ENCODE data around the gene SMIM14. TPM values are rescaled to one million over a fixed set of nuclear protein-coding genes. Genes with fewer than 3 reads are reported as not detected.

Gene SMIM14
- total and polyA plus RNA-seq, 9 of the 15 experiments (the other 6 are each of a cell fraction or from before 2014, with no cell fraction given), result 0.98 to 3.7 (median 2.2) TPM

- TF ChIP-seq, protein P1, sequence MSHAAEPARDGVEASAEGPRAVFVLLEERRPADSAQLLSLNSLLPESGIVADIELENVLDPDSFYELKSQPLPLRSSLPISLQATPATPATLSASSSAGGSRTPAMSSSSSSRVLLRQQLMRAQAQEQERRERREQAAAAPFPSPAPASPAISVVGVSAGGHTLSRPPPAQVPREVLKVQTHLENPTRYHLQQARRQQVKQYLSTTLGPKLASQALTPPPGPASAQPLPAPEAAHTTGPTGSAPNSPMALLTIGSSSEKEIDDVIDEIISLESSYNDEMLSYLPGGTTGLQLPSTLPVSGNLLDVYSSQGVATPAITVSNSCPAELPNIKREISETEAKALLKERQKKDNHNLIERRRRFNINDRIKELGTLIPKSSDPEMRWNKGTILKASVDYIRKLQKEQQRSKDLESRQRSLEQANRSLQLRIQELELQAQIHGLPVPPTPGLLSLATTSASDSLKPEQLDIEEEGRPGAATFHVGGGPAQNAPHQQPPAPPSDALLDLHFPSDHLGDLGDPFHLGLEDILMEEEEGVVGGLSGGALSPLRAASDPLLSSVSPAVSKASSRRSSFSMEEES (CRISPR knock-in tag; IDR thresholded peaks at IDR 0.05), result no peak
- TF ChIP-seq HMGN3 (IDR thresholded peaks at IDR 0.05; ENCODE audit: borderline replicate concordance, extremely low read depth, insufficient read length, low read depth, low read length) (peak; percentile 96), CBX1 (IDR thresholded peaks at IDR 0.05; ENCODE audit: low read depth) (no peak), GATAD2B (IDR thresholded peaks at IDR 0.05; ENCODE audit: borderline replicate concordance) (peak; percentile 87; the same call in 1 of the 2 replicates), HBP1 (CRISPR knock-in tag; IDR thresholded peaks at IDR 0.05) (no peak), NBN (IDR thresholded peaks at IDR 0.05; ENCODE audit: low read depth) (0 out of 2 replicates have a peak, but pooled peaks have one; percentile 35), HNRNPL (IDR thresholded peaks at IDR 0.05; ENCODE audit: low read depth, low read length) (no peak), U2AF1 (optimal IDR thresholded peaks at IDR 0.05; ENCODE audit: low read depth, low read length) (no peak), ZFPM2 (CRISPR knock-in tag; IDR thresholded peaks at IDR 0.05) (no peak), KAT2B (IDR thresholded peaks at IDR 0.05; ENCODE audit: low read depth, low read length) (no peak), TGIF2 (CRISPR knock-in tag; IDR thresholded peaks at IDR 0.05) (no peak), ZNF197 (CRISPR knock-in tag; IDR thresholded peaks at IDR 0.05; ENCODE audit: low read depth) (0 out of 2 replicates have a peak, but pooled peaks have one; percentile 40), SMARCE1 (IDR thresholded peaks at IDR 0.05) (0 out of 2 replicates have a peak, but pooled peaks have one; percentile 35), RFX7 (CRISPR knock-in tag; IDR thresholded peaks at IDR 0.05) (no peak), CTCFL (IDR thresholded peaks at IDR 0.05; ENCODE audit: borderline replicate concordance, insufficient read depth, low read depth, low read length, poor library complexity, severe bottlenecking) (no peak), PCBP2 (IDR thresholded peaks at IDR 0.05; ENCODE audit: low read depth, low read length, poor library complexity, severe bottlenecking) (no peak), SMARCA4 (IDR thresholded peaks at IDR 0.05) (peak; percentile 27; the same call in 1 of the 2 replicates), ZNF77 (CRISPR knock-in tag; IDR thresholded peaks at IDR 0.05) (no peak), CCAR2 (IDR thresholded peaks at IDR 0.05; ENCODE audit: low read depth, low read length) (no peak), NFRKB (IDR thresholded peaks at IDR 0.05; ENCODE audit: low read depth) (peak; percentile 11; the same call in 1 of the 2 replicates)
- TF ChIP-seq, protein P2, sequence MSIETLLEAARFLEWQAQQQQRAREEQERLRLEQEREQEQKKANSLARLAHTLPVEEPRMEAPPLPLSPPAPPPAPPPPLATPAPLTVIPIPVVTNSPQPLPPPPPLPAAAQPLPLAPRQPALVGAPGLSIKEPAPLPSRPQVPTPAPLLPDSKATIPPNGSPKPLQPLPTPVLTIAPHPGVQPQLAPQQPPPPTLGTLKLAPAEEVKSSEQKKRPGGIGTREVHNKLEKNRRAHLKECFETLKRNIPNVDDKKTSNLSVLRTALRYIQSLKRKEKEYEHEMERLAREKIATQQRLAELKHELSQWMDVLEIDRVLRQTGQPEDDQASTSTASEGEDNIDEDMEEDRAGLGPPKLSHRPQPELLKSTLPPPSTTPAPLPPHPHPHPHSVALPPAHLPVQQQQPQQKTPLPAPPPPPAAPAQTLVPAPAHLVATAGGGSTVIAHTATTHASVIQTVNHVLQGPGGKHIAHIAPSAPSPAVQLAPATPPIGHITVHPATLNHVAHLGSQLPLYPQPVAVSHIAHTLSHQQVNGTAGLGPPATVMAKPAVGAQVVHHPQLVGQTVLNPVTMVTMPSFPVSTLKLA (conservative IDR thresholded peaks at IDR 0.05), result peak; percentile 84 to 93; a peak in 3 of 4 replicates
These were observed at the start of gene SMIM14 (continued) for GRCh38 chr4:39638354-39639239.

All from K562 (cell line).